ENCODE measurements around the gene NUFIP2.

Gene NUFIP2

DNA sequence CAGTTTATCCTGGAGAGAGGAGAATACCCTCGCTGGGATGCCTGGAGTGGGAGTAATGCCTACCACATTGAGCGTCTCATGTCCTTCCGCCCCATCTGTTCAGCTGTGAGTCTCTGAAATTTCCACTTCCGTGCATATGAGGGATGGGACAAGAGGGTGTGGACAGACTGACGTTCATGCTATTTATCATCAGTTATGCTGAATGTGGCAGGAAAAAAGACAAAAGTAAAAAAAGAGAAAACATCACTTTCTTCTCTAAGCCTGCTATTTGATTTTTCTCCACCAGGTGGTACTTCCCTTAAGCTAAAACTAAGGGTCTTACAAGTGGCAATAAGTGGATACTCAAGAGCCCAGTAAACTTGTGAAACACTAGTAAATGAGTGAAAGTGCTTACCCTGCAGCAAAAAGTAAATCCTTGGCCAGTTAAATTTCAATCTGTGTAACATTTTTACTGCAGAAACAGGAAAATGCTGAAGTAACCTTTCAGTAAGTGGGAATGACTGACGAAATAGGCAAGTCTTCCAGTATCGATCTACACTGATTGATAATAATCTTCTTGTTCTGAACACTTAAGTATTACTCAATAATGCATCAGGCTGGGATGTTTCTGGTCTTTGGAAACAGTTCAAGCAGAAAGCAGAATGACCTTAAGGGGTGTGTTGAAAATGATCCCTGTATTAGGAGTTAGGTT is 41.7 kb downstream of the NUFIP2 start (continued):
- TF ChIP-seq ZNF8 (CRISPR knock-in tag; IDR thresholded peaks at IDR 0.05): no peak
- TF ChIP-seq ZNF565 (CRISPR knock-in tag; conservative IDR thresholded peaks at IDR 0.05; ENCODE audit: low read depth): no peak
- TF ChIP-seq, protein P1, sequence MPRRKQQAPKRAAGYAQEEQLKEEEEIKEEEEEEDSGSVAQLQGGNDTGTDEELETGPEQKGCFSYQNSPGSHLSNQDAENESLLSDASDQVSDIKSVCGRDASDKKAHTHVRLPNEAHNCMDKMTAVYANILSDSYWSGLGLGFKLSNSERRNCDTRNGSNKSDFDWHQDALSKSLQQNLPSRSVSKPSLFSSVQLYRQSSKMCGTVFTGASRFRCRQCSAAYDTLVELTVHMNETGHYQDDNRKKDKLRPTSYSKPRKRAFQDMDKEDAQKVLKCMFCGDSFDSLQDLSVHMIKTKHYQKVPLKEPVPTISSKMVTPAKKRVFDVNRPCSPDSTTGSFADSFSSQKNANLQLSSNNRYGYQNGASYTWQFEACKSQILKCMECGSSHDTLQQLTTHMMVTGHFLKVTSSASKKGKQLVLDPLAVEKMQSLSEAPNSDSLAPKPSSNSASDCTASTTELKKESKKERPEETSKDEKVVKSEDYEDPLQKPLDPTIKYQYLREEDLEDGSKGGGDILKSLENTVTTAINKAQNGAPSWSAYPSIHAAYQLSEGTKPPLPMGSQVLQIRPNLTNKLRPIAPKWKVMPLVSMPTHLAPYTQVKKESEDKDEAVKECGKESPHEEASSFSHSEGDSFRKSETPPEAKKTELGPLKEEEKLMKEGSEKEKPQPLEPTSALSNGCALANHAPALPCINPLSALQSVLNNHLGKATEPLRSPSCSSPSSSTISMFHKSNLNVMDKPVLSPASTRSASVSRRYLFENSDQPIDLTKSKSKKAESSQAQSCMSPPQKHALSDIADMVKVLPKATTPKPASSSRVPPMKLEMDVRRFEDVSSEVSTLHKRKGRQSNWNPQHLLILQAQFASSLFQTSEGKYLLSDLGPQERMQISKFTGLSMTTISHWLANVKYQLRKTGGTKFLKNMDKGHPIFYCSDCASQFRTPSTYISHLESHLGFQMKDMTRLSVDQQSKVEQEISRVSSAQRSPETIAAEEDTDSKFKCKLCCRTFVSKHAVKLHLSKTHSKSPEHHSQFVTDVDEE (CRISPR knock-in tag; IDR thresholded peaks at IDR 0.05): no peak
- no peak for TF ChIP-seq ESRRG (CRISPR knock-in tag; IDR thresholded peaks at IDR 0.05)
- TF ChIP-seq ISL1 (CRISPR knock-in tag; IDR thresholded peaks at IDR 0.05): no peak
- no peak for TF ChIP-seq PPARA (CRISPR knock-in tag; IDR thresholded peaks at IDR 0.05; ENCODE audit: borderline replicate concordance)

- no peak for ATAC-seq
- no peak for TF ChIP-seq CSDC2 (CRISPR knock-in tag; IDR thresholded peaks at IDR 0.05)
- TF ChIP-seq TCF4 (CRISPR knock-in tag; IDR thresholded peaks at IDR 0.05; ENCODE audit: borderline replicate concordance): no peak
- no peak for TF ChIP-seq RARB (CRISPR knock-in tag; IDR thresholded peaks at IDR 0.05)
- TF ChIP-seq ZFP30 (CRISPR knock-in tag; IDR thresholded peaks at IDR 0.05): no peak
- no peak for TF ChIP-seq ESRRG (CRISPR knock-in tag; IDR thresholded peaks at IDR 0.05)
- TF ChIP-seq PPARA (CRISPR knock-in tag; IDR thresholded peaks at IDR 0.05; ENCODE audit: borderline replicate concordance): no peak
- TF ChIP-seq SNAI2 (CRISPR knock-in tag; IDR thresholded peaks at IDR 0.05): no peak
- TF ChIP-seq ARNTL (CRISPR knock-in tag; IDR thresholded peaks at IDR 0.05; ENCODE audit: borderline replicate concordance, low read depth): no peak
- TF ChIP-seq, protein P1 (CRISPR knock-in tag; IDR thresholded peaks at IDR 0.05): no peak
- no peak for TF ChIP-seq ZC3H10 (CRISPR knock-in tag; IDR thresholded peaks at IDR 0.05)
- no peak for TF ChIP-seq CREB5 (CRISPR knock-in tag; IDR thresholded peaks at IDR 0.05; ENCODE audit: low read depth)
- no peak for TF ChIP-seq TOX (CRISPR knock-in tag; IDR thresholded peaks at IDR 0.05; ENCODE audit: borderline replicate concordance)
These were observed 42.8 kb downstream of the NUFIP2 start for GRCh38 chr17:29251184-29251583.

DNA sequence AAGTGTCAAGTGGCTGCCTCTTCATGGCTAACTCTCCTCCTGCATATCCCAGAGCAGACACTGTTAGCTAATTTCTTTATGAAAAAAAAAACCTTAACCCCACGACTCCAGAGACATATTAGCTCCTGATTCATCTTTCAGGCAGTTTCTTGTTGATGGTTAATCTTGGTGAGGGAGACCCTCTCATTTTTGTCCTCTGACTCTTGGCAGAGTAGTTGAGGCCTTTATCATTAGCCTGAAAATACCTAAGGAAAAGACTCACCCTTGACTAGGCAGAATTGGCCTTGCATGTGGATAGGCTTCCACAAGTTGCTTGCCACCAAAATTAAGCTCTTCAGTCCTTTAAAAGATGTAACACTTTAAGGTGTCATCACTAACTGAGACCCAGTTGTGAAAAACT is 43.3 kb downstream of the NUFIP2 start:
- TF ChIP-seq ZFP3 (CRISPR knock-in tag; IDR thresholded peaks at IDR 0.05) (no peak), ARNTL (CRISPR knock-in tag; IDR thresholded peaks at IDR 0.05; ENCODE audit: borderline replicate concordance, low read depth) (no peak), ZNF70 (CRISPR knock-in tag; IDR thresholded peaks at IDR 0.05) (no peak), CSRNP3 (CRISPR knock-in tag; IDR thresholded peaks at IDR 0.05) (no peak), GLIS3 (CRISPR knock-in tag; IDR thresholded peaks at IDR 0.05) (no peak), CSDC2 (CRISPR knock-in tag; IDR thresholded peaks at IDR 0.05) (no peak)
- TF ChIP-seq, protein P2, sequence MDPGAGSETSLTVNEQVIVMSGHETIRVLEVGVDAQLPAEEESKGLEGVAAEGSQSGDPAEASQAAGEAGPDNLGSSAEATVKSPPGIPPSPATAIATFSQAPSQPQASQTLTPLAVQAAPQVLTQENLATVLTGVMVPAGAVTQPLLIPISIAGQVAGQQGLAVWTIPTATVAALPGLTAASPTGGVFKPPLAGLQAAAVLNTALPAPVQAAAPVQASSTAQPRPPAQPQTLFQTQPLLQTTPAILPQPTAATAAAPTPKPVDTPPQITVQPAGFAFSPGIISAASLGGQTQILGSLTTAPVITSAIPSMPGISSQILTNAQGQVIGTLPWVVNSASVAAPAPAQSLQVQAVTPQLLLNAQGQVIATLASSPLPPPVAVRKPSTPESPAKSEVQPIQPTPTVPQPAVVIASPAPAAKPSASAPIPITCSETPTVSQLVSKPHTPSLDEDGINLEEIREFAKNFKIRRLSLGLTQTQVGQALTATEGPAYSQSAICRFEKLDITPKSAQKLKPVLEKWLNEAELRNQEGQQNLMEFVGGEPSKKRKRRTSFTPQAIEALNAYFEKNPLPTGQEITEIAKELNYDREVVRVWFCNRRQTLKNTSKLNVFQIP (CRISPR knock-in tag; IDR thresholded peaks at IDR 0.05; ENCODE audit: borderline replicate concordance, low read depth): no peak
- ATAC-seq: peak; percentile 26; the same call in 2 of the 3 replicates

Data from SK-N-SH treated with all-trans-retinoic acid at 6 μM for 48 hours (cell line).